AG10803 (cell line): ENCODE data around the gene GBX1.

ENCODE experiments used
- DNase-seq: peaks from one replicate; pipeline ENCODE4 v3.0.0; 2010; ENCODE audit warnings: low read depth
- H3K4me3 ChIP-seq: 2 replicates; pipeline ENCODE4 v1.5.1; 2011; ENCODE audit warnings: mild to moderate bottlenecking, low read length, control low read depth
- TF ChIP-seq, protein P1 (sequence below): conservative IDR thresholded peaks from 2 replicates; pipeline ENCODE4 v1.5.1; 2011; ENCODE audit warnings: mild to moderate bottlenecking, low read length, control low read depth, inconsistent platforms

GBX1 gene

DNA sequence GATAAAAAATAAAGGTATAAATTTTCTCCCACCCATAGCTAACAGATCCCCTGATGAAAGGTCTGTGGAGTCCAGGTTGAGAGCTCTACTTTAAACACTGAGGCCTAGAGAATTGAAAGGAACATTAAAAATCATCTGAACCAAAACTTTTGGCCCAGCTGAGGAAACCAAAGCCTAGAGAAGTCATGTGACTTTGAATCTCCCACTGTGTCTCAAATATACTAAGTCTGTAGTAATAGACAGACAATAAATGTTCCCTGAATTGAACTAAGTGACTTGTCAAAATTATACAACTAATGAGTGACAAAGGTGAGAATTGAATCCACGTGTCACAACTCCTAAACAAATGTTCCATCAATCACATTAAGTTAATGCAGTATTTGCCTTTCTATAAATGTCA lies 5.7 kb downstream of the GBX1 start:
- DNase-seq = no peak
- H3K4me3 ChIP-seq = no peak overlapping the region
- TF ChIP-seq, protein P1, sequence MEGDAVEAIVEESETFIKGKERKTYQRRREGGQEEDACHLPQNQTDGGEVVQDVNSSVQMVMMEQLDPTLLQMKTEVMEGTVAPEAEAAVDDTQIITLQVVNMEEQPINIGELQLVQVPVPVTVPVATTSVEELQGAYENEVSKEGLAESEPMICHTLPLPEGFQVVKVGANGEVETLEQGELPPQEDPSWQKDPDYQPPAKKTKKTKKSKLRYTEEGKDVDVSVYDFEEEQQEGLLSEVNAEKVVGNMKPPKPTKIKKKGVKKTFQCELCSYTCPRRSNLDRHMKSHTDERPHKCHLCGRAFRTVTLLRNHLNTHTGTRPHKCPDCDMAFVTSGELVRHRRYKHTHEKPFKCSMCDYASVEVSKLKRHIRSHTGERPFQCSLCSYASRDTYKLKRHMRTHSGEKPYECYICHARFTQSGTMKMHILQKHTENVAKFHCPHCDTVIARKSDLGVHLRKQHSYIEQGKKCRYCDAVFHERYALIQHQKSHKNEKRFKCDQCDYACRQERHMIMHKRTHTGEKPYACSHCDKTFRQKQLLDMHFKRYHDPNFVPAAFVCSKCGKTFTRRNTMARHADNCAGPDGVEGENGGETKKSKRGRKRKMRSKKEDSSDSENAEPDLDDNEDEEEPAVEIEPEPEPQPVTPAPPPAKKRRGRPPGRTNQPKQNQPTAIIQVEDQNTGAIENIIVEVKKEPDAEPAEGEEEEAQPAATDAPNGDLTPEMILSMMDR = no peak

DNA sequence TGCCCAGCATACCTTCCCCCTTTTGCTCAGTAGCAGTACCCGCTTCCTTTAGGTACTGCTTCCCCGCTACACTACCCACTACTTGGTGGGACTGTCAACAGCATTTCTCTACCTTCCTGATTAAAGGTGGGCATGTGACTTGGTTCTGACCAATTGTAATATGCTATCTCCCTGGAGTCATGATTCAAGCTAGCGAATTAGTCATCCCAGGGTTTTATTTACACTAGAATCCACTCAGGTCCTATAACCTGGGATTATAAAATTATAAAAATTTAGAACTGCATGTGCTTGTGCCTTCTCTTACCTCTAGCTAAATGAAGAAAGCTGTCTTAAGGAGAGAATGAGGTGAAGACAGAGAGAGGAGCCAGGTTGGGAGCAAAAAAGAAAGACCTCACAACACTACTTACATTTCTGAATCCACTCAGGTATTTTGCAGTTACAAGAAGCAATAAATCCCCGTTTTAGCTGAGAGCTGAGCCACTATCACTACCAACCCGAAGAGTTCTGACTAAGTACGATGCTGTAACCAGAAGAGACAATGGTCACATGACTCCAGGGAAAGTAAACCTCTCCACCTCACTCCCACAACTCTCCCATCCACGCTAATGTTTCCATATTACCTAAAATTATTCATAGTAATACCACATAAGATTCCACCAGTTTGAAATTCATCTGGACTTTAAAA lies 9.7 kb downstream of the GBX1 start:
- no peak overlapping the region for H3K4me3 ChIP-seq
- no peak for DNase-seq
- TF ChIP-seq, protein P1 = no peak

DNA sequence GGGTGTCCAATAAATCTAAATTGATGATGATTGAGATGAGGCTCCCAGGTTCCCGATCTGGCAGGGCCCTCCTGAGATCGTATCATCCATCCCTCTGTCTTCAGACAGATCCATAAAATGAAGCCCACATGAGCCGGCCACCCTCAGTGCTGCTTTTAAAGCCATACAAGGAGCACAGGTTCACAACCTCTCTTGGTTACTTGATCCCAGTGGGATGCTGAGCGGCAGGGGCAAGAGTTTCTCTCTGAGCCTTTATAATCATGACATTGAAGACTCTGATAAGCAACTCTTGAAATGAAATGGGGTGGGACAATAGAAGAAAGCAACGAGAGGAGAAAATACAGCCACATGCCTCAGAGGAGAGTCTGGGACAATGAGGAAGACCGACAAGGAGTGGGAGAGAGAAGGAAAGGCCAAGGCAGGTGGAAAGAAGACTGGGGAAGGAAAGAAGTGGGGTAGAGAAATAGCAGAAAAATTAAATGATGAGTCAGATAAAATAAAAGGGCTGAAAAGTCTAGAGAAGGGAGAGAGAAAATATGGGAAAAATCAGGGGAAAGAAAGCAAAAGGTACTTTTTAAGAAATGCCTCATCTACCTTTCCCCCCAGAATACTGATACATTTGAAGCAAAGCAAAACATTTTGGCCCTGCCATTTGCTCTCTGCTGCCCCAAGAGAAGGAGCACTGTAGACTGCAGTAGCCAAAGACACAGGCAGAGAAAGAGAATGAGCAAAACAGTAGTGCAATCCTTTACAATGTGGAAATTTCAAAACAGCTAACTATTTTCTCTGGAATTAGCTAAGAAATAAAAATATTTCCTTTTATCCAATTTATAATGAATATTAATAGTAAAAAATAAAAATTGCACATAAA lies 14.6 kb downstream of the GBX1 start:
- DNase-seq = no peak
- TF ChIP-seq, protein P1 = peak; percentile 19; the same call in 1 of the 2 replicates
- H3K4me3 ChIP-seq = no peak overlapping the region

DNA sequence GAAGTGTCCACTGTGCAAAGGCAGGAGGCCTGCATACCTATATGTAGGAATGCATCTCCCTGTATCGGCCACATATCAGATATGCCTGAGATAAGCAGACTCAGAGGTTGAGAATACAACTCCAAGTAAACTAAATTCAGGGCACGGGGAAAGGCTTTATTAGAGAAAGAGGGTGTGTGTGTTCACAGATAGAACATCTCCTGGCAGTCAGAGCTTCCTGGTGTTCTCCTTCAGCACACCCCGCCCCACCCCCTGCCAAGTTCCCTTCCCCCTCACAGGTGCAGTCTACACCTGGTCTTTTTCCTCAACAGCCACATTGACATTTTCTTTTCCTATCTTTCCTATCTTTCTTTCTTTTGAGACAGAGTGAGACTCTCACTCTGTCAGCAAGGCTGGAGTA lies 17.1 kb downstream of the GBX1 start:
- no peak overlapping the region for H3K4me3 ChIP-seq
- no peak for DNase-seq
- TF ChIP-seq, protein P1 = no peak

DNA sequence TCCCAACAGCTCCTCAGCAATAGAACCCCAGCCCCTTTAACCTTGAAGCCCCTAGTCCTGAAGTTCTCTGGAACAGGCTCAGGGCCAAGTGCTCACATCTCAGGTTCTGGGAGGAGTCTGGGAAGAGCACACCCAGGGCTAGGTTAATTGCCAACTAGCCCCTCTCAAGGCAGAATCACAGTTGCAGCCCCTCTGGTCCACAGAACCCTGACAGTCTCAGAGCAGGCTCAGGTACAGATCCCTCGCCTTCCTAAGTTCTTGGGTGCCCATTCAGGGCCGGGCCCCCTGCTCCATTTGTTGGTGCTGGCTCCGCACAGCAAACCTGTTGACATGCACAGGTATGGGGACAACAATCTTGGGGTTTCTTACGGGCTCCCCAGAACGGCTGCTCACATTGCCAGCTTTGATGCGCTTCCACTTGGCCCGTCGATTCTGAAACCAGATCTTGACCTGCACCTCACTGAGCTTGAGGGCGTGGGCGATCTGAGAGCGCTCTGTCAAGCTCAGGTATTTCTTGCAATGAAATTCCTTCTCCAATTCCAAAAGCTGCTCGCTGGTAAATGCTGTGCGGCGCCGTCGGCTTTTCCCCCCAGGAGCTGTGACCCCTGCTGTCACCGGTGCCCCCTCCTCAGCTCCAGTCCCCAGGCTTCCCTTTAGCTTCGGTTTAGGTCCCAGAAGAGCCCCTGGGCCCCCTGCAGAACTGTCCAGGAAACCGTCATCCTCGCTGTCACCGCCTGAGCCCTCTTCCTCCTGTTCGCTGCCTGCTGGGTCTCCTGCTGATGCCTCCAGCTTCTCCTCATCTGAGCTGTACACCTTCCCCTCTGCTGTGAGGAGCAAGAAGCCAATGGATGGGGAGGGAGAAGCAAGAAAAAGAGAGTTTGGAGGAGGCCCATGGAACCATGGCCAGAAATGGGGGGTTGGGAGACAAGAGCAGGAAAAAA lies 18.9 kb downstream of the GBX1 start:
- H3K4me3 ChIP-seq = no peak overlapping the region
- TF ChIP-seq, protein P1 = no peak
- no peak for DNase-seq

DNA sequence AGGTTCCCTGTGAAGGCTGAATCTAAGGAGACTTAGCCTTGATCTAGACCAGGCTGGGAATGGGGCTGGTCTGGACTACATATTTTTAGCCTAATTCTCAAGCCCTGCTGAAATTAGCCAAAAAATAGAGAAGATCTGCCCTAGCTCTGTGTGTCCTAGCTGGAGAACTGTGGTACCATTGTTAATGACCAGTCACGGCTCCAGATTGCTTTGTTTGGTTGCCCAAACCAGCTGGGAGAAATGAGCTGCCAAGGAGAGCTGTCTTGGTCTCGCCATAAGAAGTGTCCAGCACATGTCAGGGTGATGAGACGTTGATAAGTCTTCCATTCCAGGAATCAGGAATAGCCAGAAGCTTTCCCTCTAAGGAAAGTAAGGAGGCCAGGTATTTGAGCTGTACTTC lies 20.7 kb downstream of the GBX1 start:
- TF ChIP-seq, protein P1 = no peak
- no peak for DNase-seq

More for the DNA sequence above, 20.7 kb downstream of the GBX1 start:
- H3K4me3 ChIP-seq = no peak overlapping the region
